Mammary epithelial cell (primary cell): ENCODE measurements around the gene OR2C1.

Experiments
- EZH2 ChIP-seq: IDR thresholded peaks from 2 replicates; pipeline ENCODE4 v1.6.1; 2012; ENCODE audit warnings: low read length, inconsistent platforms, borderline replicate concordance
- TF ChIP-seq, protein P1 (sequence below), 2 donors: IDR thresholded peaks in 1 of 2; conservative IDR thresholded peaks in 1 of 2; 2 replicates each; pipeline ENCODE4 v1.5.1; 2011 to 2012; ENCODE audit warnings: inconsistent platforms in 2 of 2, low read length in 2 of 2, mild to moderate bottlenecking in 2 of 2, control low read depth in 1 of 2, low read depth in 1 of 2; ENCODE audit not compliant: insufficient read depth in 1 of 2; ENCODE audit errors: extremely low read depth in 1 of 2

DNA sequence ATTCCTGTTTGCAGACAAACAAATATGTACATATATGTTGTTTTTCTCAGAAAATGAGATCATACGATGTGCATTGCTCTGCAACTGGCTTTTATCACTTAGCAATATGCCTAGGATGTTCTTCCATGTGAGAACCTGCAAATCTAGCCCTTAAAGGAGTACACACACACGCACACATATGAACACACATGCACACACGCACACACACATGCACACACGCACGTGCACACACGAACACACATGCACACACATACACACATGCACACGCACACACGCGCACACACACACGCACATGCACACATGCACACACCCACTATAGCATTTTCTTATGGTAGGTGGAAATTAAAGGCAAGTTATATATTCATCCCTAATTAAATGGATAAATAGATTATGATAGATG lies 8.1 kb upstream of the OR2C1 start:
- TF ChIP-seq EZH2 = no peak
- TF ChIP-seq, protein P1, sequence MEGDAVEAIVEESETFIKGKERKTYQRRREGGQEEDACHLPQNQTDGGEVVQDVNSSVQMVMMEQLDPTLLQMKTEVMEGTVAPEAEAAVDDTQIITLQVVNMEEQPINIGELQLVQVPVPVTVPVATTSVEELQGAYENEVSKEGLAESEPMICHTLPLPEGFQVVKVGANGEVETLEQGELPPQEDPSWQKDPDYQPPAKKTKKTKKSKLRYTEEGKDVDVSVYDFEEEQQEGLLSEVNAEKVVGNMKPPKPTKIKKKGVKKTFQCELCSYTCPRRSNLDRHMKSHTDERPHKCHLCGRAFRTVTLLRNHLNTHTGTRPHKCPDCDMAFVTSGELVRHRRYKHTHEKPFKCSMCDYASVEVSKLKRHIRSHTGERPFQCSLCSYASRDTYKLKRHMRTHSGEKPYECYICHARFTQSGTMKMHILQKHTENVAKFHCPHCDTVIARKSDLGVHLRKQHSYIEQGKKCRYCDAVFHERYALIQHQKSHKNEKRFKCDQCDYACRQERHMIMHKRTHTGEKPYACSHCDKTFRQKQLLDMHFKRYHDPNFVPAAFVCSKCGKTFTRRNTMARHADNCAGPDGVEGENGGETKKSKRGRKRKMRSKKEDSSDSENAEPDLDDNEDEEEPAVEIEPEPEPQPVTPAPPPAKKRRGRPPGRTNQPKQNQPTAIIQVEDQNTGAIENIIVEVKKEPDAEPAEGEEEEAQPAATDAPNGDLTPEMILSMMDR (conservative IDR thresholded peaks at IDR 0.05 in 1 of 2, IDR thresholded peaks at IDR 0.05 in 1 of 2; ENCODE audit: extremely low read depth in 1 of 2, insufficient read depth in 1 of 2, low read depth in 1 of 2, low read length in 2 of 2) = no peak
